IMR-90 (cell line): ENCODE measurements around the gene BRPF3. TPM values are rescaled to one million over a fixed set of nuclear protein-coding genes. Genes with fewer than 3 reads are reported as not detected.

Experiments used
- ATAC-seq: fragments of 200-7000 bp; cut with Tn5 transposase; 2 replicates; pipeline ENCODE4 v1.9.1; 2020; ENCODE audit warnings: low read depth, mild to moderate bottlenecking, moderate library complexity
- BruUV-seq: library from RNA; stranded (reverse); fragments of 400-500 nt; replicated peaks from 2 replicates; lab custom pipeline; 2021; lab: Mats Ljungman, UMichigan
- CTCF ChIA-PET: fragments of 300-600 bp; formaldehyde crosslinking; extraction: SDS; loops from one replicate; lab custom pipeline; 2021; ENCODE audit warnings: antibody characterized with exemption; lab: Yijun Ruan, JAX
- POLR2A ChIA-PET: fragments of 300-600 bp; sonication (Branson Sonifier 250); formaldehyde crosslinking; loops from one replicate; lab custom pipeline; 2022; ENCODE audit warnings: antibody characterized with exemption; ENCODE audit not compliant: unreplicated experiment; lab: Charles Lee
- DNase-seq: peaks from one replicate; pipeline ENCODE4 v3.0.0; 2013
- H2AFZ ChIP-seq: replicated peaks from 2 replicates; pipeline ENCODE3; 2013; ENCODE audit warnings: low read length, mild to moderate bottlenecking; ENCODE audit not compliant: poor library complexity
- H2AK5ac ChIP-seq: 2 replicates; pipeline ENCODE4 v1.6.1; 2013; ENCODE audit warnings: low read depth, low read length, inconsistent platforms
- H2AK9ac ChIP-seq: replicated peaks from 2 replicates; pipeline ENCODE3; 2013; ENCODE audit warnings: mild to moderate bottlenecking, low read depth, low read length, moderate library complexity; ENCODE audit not compliant: poor library complexity
- H2BK120ac ChIP-seq: 2 replicates; pipeline ENCODE4 v1.6.1; 2013; ENCODE audit warnings: low read depth, low read length, inconsistent platforms
- H2BK15ac ChIP-seq: 3 replicates; pipeline ENCODE4 v1.6.1; 2013; ENCODE audit warnings: low read depth, low read length, inconsistent platforms
- H2BK20ac ChIP-seq: 2 replicates; pipeline ENCODE4 v1.6.1; 2013; ENCODE audit warnings: low read depth, mild to moderate bottlenecking, inconsistent platforms, low read length, moderate library complexity
- H2BK5ac ChIP-seq: 2 replicates; pipeline ENCODE4 v1.6.1; 2013; ENCODE audit warnings: mild to moderate bottlenecking, low read depth, low read length, inconsistent platforms; ENCODE audit not compliant: poor library complexity, severe bottlenecking
- H3K14ac ChIP-seq: replicated peaks from 2 replicates; pipeline ENCODE4 v1.6.1; 2013; ENCODE audit warnings: low read depth, low read length, inconsistent platforms
- H3K18ac ChIP-seq: 2 replicates; pipeline ENCODE4 v1.6.1; 2013; ENCODE audit warnings: low read depth, low read length, control low read depth
- H3K23ac ChIP-seq: 2 replicates; pipeline ENCODE4 v1.6.1; 2013; ENCODE audit warnings: low read depth, low read length, inconsistent platforms
- H3K27ac ChIP-seq: 2 replicates; pipeline ENCODE4 v1.5.1; 2013; ENCODE audit warnings: mild to moderate bottlenecking, control low read depth, low read length; ENCODE audit not compliant: insufficient read depth
- H3K27me3 ChIP-seq: 2 replicates; pipeline ENCODE4 v1.6.1; 2013; ENCODE audit warnings: low read length; ENCODE audit not compliant: control insufficient read depth, insufficient read depth
- H3K36me3 ChIP-seq: 2 replicates; pipeline ENCODE4 v1.6.1; 2013; ENCODE audit warnings: low read length, mixed read lengths; ENCODE audit not compliant: control insufficient read depth, insufficient read depth
- H3K4ac ChIP-seq: 2 replicates; pipeline ENCODE4 v1.6.1; 2013; ENCODE audit warnings: low read depth, low read length, inconsistent platforms
- H3K4me1 ChIP-seq: 2 replicates; pipeline ENCODE4 v1.6.1; 2013; ENCODE audit warnings: low read length, mixed read lengths; ENCODE audit not compliant: control insufficient read depth, insufficient read depth
- H3K4me2 ChIP-seq: 2 replicates; pipeline ENCODE4 v1.6.1; 2013; ENCODE audit warnings: low read depth, mild to moderate bottlenecking, control low read depth, low read length, moderate library complexity
- H3K4me3 ChIP-seq: 2 replicates; pipeline ENCODE4 v1.5.1; 2013; ENCODE audit warnings: low read depth, mild to moderate bottlenecking, control low read depth, low read length, moderate library complexity; ENCODE audit not compliant: insufficient read depth
- H3K56ac ChIP-seq: 2 replicates; pipeline ENCODE4 v1.6.1; 2013; ENCODE audit warnings: low read length, inconsistent platforms; ENCODE audit not compliant: insufficient read depth; ENCODE audit errors: extremely low read depth
- H3K79me1 ChIP-seq, 2 experiments: 2 replicates each; pipeline ENCODE4 v1.6.1; 2013; ENCODE audit warnings: low read length in 2 of 2, inconsistent platforms in 1 of 2, low read depth in 1 of 2
- H3K9ac ChIP-seq: 2 replicates; pipeline ENCODE4 v1.6.1; 2013; ENCODE audit warnings: low read depth, low read length, control low read depth
- H3K9me1 ChIP-seq: 2 replicates; pipeline ENCODE4 v1.6.1; 2013; ENCODE audit warnings: low read length, inconsistent platforms; ENCODE audit not compliant: insufficient read depth
- H3K9me3 ChIP-seq: 2 replicates; pipeline ENCODE4 v1.6.1; 2013; ENCODE audit warnings: low read length; ENCODE audit not compliant: control insufficient read depth, insufficient read depth
- H4K20me1 ChIP-seq: 2 replicates; pipeline ENCODE4 v1.6.1; 2013; ENCODE audit warnings: low read length, inconsistent platforms; ENCODE audit not compliant: insufficient read depth
- H4K5ac ChIP-seq: 2 replicates; pipeline ENCODE4 v1.6.1; 2013; ENCODE audit warnings: mild to moderate bottlenecking, low read depth, low read length, control low read depth
- H4K8ac ChIP-seq, 2 experiments: 2 replicates each; pipeline ENCODE4 v1.6.1; 2013; ENCODE audit warnings: low read depth in 2 of 2, low read length in 2 of 2, control low read depth in 1 of 2, inconsistent platforms in 1 of 2
- H4K91ac ChIP-seq: 2 replicates; pipeline ENCODE4 v1.6.1; 2013; ENCODE audit warnings: low read depth, low read length, inconsistent platforms; ENCODE audit not compliant: insufficient read depth
- BHLHE40 ChIP-seq: fragments of 150-350 bp; IDR thresholded peaks from 2 replicates; pipeline ENCODE4 v1.6.1; 2016; ENCODE audit warnings: mild to moderate bottlenecking, low read depth, low read length
- CEBPB ChIP-seq: IDR thresholded peaks from 2 replicates; pipeline ENCODE4 v1.6.1; 2012; ENCODE audit warnings: low read depth, low read length, improper control_type of control experiment
- CHD1 ChIP-seq: IDR thresholded peaks from 2 replicates; pipeline ENCODE4 v1.6.1; 2012; ENCODE audit warnings: low read depth, low read length, improper control_type of control experiment
- FOS ChIP-seq: fragments of 150-350 bp; IDR thresholded peaks from 2 replicates; pipeline ENCODE4 v1.6.1; 2016; ENCODE audit warnings: low read depth, low read length
- MAFK ChIP-seq: IDR thresholded peaks from 2 replicates; pipeline ENCODE4 v1.6.1; 2012; ENCODE audit warnings: low read depth, low read length, improper control_type of control experiment
- NFE2L2 ChIP-seq: fragments of 150-350 bp; IDR thresholded peaks from 2 replicates; pipeline ENCODE4 v1.6.1; 2016; ENCODE audit warnings: low read depth, mild to moderate bottlenecking, low read length
- POLR2A ChIP-seq: IDR thresholded peaks from 2 replicates; pipeline ENCODE4 v1.6.1; 2012; ENCODE audit warnings: mild to moderate bottlenecking, low read depth, low read length
- RAD21 ChIP-seq: IDR thresholded peaks from 2 replicates; pipeline ENCODE4 v1.6.1; 2012; ENCODE audit warnings: low read length, improper control_type of control experiment
- RCOR1 ChIP-seq: IDR thresholded peaks from 2 replicates; pipeline ENCODE4 v1.6.1; 2012; ENCODE audit warnings: mild to moderate bottlenecking, low read length, improper control_type of control experiment; ENCODE audit not compliant: insufficient replicate concordance
- RFX5 ChIP-seq: IDR thresholded peaks from 2 replicates; pipeline ENCODE4 v1.8.0; 2012; ENCODE audit warnings: low read depth, mild to moderate bottlenecking, low read length, moderate library complexity
- SMC3 ChIP-seq: fragments of 150-350 bp; IDR thresholded peaks from 2 replicates; pipeline ENCODE4 v1.6.1; 2016; ENCODE audit warnings: low read depth, mild to moderate bottlenecking, antibody characterized with exemption, low read length, moderate library complexity
- WGBS, 2 experiments: methylation state at CpG; one replicate each; pipeline versions ENCODE4 v1.1.5 to v1.1.7; 2013; ENCODE audit warnings: missing lambda C conversion rate in 2 of 2; ENCODE audit not compliant: insufficient read length in 1 of 2; ENCODE audit errors: extremely low coverage in 2 of 2; 5-methylcytosine and 5-hydroxymethylcytosine counted together
- dilution Hi-C: fragments of 300-500 bp; cut with HindIII; formaldehyde crosslinking; loops from one replicate; pipeline ENCODE4 v1.14.3; 2018; ENCODE audit warnings: low sequenced_read_pairs; ENCODE audit not compliant: unreplicated experiment
- in situ Hi-C: fragments of 300-500 bp; cut with MboI; formaldehyde crosslinking; loops from 3 replicates; pipeline ENCODE4 v1.14.3; 2019; ENCODE audit warnings: low sequenced_read_pairs, inconsistent platforms, mixed read lengths
- intact Hi-C: fragments of 100-400 bp; cut with micrococcal nuclease; formaldehyde crosslinking; loops from 2 replicates; pipeline ENCODE4 v1.10.0; 2022
- polyA plus RNA-seq, 3 experiments: library from polyadenylated mRNA; depleted of rRNA; stranded (reverse); fragments of >200 nt; gene quantifications; 2 replicates each; pipeline ENCODE4 v1.2.3, GENCODE V29; 2012; ENCODE audit warnings: low replicate concordance in 1 of 3
- total RNA-seq: library from RNA; depleted of rRNA; stranded (reverse); fragments of >200 nt; gene quantifications from 2 replicates; pipeline ENCODE4 v1.2.3, GENCODE V29; 2012
- TF ChIP-seq, protein P1 (sequence below): fragments of 150-350 bp; IDR thresholded peaks from 2 replicates; pipeline ENCODE4 v1.6.1; 2017; ENCODE audit warnings: mild to moderate bottlenecking, antibody characterized with exemption, low read length, low read depth
- TF ChIP-seq, protein P2 (sequence below): fragments of 150-350 bp; IDR thresholded peaks from 2 replicates; pipeline ENCODE4 v1.6.1; 2016; ENCODE audit warnings: low read depth, mild to moderate bottlenecking, low read length, moderate library complexity, borderline replicate concordance
- TF ChIP-seq, protein P3 (sequence below): conservative IDR thresholded peaks from 2 replicates; pipeline ENCODE4 v1.5.1; 2012; ENCODE audit warnings: mild to moderate bottlenecking, low read depth, low read length, improper control_type of control experiment

Gene BRPF3
- total and polyA plus RNA-seq, 2 of the 4 experiments (the other 2 are of a cell fraction), result 10.2 to 17.2 TPM

DNA sequence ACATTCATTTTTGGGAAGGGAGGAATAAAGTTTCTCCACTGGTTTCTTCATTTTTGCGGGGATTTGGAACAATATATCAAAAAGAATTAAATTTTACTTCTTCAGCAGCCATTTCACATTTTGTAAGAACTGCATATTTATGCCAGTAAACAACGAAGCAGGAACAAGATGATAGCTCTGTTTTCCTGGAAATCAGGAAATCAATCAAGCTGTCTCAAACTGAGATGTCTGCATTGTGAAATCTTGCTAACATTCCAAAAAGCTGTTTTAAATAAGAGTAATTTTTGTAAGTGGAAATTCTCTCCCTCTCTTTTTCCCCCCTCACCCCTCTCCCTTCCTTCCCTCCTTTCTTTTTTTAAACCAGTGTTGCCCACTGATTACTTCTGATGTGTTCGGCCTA is 46.3 kb upstream of the BRPF3 start:
- no peaks in the 10 kb centered on the region for H3K36me3 ChIP-seq
- no peaks in the 10 kb centered on the region for H4K20me1 ChIP-seq
- no peak overlapping the region for H4K8ac ChIP-seq
- POLR2A ChIA-PET, result no interaction called here
- no peaks in the 10 kb centered on the region for H3K9me1 ChIP-seq
- intact Hi-C loops (no loop called here), dilution Hi-C loops (no loop called here), in situ Hi-C loops (no loop called here)
- H2BK120ac ChIP-seq, result no peak overlapping the region
- H2BK15ac ChIP-seq, result no peak overlapping the region
- H2BK20ac ChIP-seq, result no peak overlapping the region
- no peak overlapping the region for H4K91ac ChIP-seq
- no peak overlapping the region for H3K4me2 ChIP-seq
- H3K9ac ChIP-seq, result no peak overlapping the region
- ATAC-seq (no peak), DNase-seq (no peak)
- no peak overlapping the region for H3K27ac ChIP-seq
- H3K4me1 ChIP-seq, result no peaks in the 10 kb centered on the region
- no peak overlapping the region for H3K18ac ChIP-seq
- H3K9me3 ChIP-seq, result peaks cover 3% of the 10 kb centered on the region; the same call in 1 of the 2 replicates
- no peak overlapping the region for H2AFZ ChIP-seq
- no peak overlapping the region for H2AK9ac ChIP-seq
- no peak overlapping the region for H3K4ac ChIP-seq
- peaks cover 8% of the 10 kb centered on the region for H3K27me3 ChIP-seq
- no CpG with 5 or more reads among the region's 3 CpGs for WGBS, 2 experiments
- no peak overlapping the region for H2BK5ac ChIP-seq
- no peak overlapping the region for H4K5ac ChIP-seq
- no peak overlapping the region for H2AK5ac ChIP-seq
- TF ChIP-seq RAD21 (no peak), BHLHE40 (no peak), SMC3 (no peak), CHD1 (no peak), RCOR1 (no peak), CEBPB (no peak), NFE2L2 (no peak), MAFK (no peak), POLR2A (no peak), FOS (no peak), RFX5 (no peak)
- TF ChIP-seq, protein P1, sequence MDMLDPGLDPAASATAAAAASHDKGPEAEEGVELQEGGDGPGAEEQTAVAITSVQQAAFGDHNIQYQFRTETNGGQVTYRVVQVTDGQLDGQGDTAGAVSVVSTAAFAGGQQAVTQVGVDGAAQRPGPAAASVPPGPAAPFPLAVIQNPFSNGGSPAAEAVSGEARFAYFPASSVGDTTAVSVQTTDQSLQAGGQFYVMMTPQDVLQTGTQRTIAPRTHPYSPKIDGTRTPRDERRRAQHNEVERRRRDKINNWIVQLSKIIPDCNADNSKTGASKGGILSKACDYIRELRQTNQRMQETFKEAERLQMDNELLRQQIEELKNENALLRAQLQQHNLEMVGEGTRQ, result no peak
- TF ChIP-seq, protein P2, sequence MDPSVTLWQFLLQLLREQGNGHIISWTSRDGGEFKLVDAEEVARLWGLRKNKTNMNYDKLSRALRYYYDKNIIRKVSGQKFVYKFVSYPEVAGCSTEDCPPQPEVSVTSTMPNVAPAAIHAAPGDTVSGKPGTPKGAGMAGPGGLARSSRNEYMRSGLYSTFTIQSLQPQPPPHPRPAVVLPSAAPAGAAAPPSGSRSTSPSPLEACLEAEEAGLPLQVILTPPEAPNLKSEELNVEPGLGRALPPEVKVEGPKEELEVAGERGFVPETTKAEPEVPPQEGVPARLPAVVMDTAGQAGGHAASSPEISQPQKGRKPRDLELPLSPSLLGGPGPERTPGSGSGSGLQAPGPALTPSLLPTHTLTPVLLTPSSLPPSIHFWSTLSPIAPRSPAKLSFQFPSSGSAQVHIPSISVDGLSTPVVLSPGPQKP, result no peak
- TF ChIP-seq, protein P3, sequence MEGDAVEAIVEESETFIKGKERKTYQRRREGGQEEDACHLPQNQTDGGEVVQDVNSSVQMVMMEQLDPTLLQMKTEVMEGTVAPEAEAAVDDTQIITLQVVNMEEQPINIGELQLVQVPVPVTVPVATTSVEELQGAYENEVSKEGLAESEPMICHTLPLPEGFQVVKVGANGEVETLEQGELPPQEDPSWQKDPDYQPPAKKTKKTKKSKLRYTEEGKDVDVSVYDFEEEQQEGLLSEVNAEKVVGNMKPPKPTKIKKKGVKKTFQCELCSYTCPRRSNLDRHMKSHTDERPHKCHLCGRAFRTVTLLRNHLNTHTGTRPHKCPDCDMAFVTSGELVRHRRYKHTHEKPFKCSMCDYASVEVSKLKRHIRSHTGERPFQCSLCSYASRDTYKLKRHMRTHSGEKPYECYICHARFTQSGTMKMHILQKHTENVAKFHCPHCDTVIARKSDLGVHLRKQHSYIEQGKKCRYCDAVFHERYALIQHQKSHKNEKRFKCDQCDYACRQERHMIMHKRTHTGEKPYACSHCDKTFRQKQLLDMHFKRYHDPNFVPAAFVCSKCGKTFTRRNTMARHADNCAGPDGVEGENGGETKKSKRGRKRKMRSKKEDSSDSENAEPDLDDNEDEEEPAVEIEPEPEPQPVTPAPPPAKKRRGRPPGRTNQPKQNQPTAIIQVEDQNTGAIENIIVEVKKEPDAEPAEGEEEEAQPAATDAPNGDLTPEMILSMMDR, result no peak
- no peak overlapping the region for H3K4me3 ChIP-seq
- no peak overlapping the region for H3K56ac ChIP-seq
- no peak overlapping the region for H3K23ac ChIP-seq
- no peaks in the 10 kb centered on the region for H3K79me1 ChIP-seq
- BruUV-seq, result no TSS peak
- CTCF ChIA-PET, result no interaction called here
- H3K14ac ChIP-seq, result no peak overlapping the region
